Measurements from ENCODE around the gene TLCD2.

GRCh38 chr17:1684378-1685189, 25.6 kb downstream of the TLCD2 start, which contains the start of gene PRPF8:
- TF ChIP-seq E4F1 (CRISPR knock-in tag; IDR thresholded peaks at IDR 0.05; ENCODE audit: borderline replicate concordance) = no peak
- TF ChIP-seq CBFB (CRISPR knock-in tag; IDR thresholded peaks at IDR 0.05) = no peak
